A549 (cell line): Measurements from ENCODE around the gene BUB1B. TPM values are rescaled to one million over a fixed set of nuclear protein-coding genes. Genes with fewer than 3 reads are reported as not detected.

Experiments used
- ATAC-seq, 2 experiments: fragments of 200-7000 bp in 1 of 2; fragments of >200 bp in 1 of 2; cut with Nextera tagmentation in 1 of 2; cut with Tn5 transposase in 1 of 2; 3 replicates each; pipeline versions ENCODE4 v1.8.0 to v1.9.1; 2018 to 2020; ENCODE audit warnings: mild to moderate bottlenecking in 1 of 2, moderate library complexity in 1 of 2
- CTCF ChIA-PET: fragments of 300-600 bp; sonication (Branson Sonifier 250); formaldehyde crosslinking; extraction: SDS; loops from one replicate; lab custom pipeline; 2021; ENCODE audit warnings: antibody characterized with exemption, inconsistent platforms; lab: Yijun Ruan, JAX
- POLR2A ChIA-PET: fragments of 350-600 bp; formaldehyde crosslinking; extraction: SDS; loops from one replicate; lab custom pipeline; 2021; ENCODE audit warnings: antibody characterized with exemption, inconsistent platforms; lab: Yijun Ruan, JAX
- DNase-seq, 2 experiments: peaks; one replicate each; pipeline versions ENCODE4 v3.0.0 to v3.0.0-alpha.2; 2011 to 2016; ENCODE audit warnings: low read depth in 1 of 2, low spot score in 1 of 2
- FAIRE-seq: peaks from 2 replicates; lab custom pipeline; 2011; peaks lifted over from hg19 to GRCh38; lab: Jason Lieb, UNC
- H3K27ac ChIP-seq, 2 experiments: fragments of >200 bp; sonication (Bioruptor Twin); formaldehyde crosslinking; 3 replicates each; pipeline ENCODE4 v1.5.1; 2016 to 2017
- H3K4me1 ChIP-seq: fragments of >200 bp; sonication (Bioruptor Twin); formaldehyde crosslinking; 3 replicates; pipeline ENCODE4 v1.6.1; 2016
- H3K4me2 ChIP-seq: fragments of >200 bp; sonication (Bioruptor Twin); formaldehyde crosslinking; 3 replicates; pipeline ENCODE4 v1.6.1; 2016
- H3K4me3 ChIP-seq: fragments of >200 bp; sonication (Bioruptor Twin); formaldehyde crosslinking; 3 replicates; pipeline ENCODE4 v1.5.1; 2016
- H3K9me3 ChIP-seq: fragments of >200 bp; sonication (Bioruptor Twin); formaldehyde crosslinking; 3 replicates; pipeline ENCODE4 v1.6.1; 2016
- CBX2 ChIP-seq: fragments of 200-600 bp; sonication (generic); IDR thresholded peaks from 2 replicates; pipeline ENCODE4 v1.6.1; 2016; ENCODE audit warnings: low read depth, mild to moderate bottlenecking, borderline replicate concordance
- CBX8 ChIP-seq: fragments of 200-600 bp; sonication (generic); IDR thresholded peaks from 2 replicates; pipeline ENCODE4 v1.6.1; 2016
- CEBPB ChIP-seq, 2 experiments: fragments of >200 bp in 1 of 2; sonication (Bioruptor Twin) in 1 of 2; formaldehyde crosslinking in 1 of 2; IDR thresholded peaks; 2 replicates each; pipeline ENCODE4 v1.6.1; 2012 to 2016
- E2F6 ChIP-seq: IDR thresholded peaks from 2 replicates; pipeline ENCODE4 v1.6.1; 2012; ENCODE audit warnings: low read depth, borderline replicate concordance
- EP300 ChIP-seq, 2 experiments: fragments of >200 bp; sonication (Bioruptor Twin); formaldehyde crosslinking; IDR thresholded peaks; 2 replicates in 1 of 2; 3 replicates in 1 of 2; pipeline ENCODE4 v1.6.1; 2016 to 2017
- GATA3 ChIP-seq: IDR thresholded peaks from 2 replicates; pipeline ENCODE4 v1.6.1; 2012; ENCODE audit warnings: borderline replicate concordance
- HES2 ChIP-seq: fragments of >200 bp; sonication (Bioruptor Twin); formaldehyde crosslinking; IDR thresholded peaks from 2 replicates; pipeline ENCODE4 v1.6.1; 2016
- HEYL ChIP-seq: fragments of 250-450 bp; sonication (Bioruptor Pico); IDR thresholded peaks from 2 replicates; pipeline ENCODE4 v1.8.0; 2021; ENCODE audit warnings: mild to moderate bottlenecking, moderate library complexity
- HMGXB4 ChIP-seq: fragments of 250-450 bp; sonication (Bioruptor Pico); IDR thresholded peaks from 2 replicates; pipeline ENCODE4 v1.5.0; 2021; ENCODE audit warnings: mild to moderate bottlenecking, moderate library complexity, borderline replicate concordance
- HOXA7 ChIP-seq: fragments of 250-450 bp; sonication (Bioruptor Pico); IDR thresholded peaks from 2 replicates; pipeline ENCODE4 v1.5.0; 2020; ENCODE audit warnings: mild to moderate bottlenecking, moderate library complexity
- HOXB13 ChIP-seq: fragments of 250-450 bp; sonication (Bioruptor Pico); IDR thresholded peaks from 2 replicates; pipeline ENCODE4 v1.5.0; 2020; ENCODE audit warnings: low read depth, mild to moderate bottlenecking, moderate library complexity
- HOXB5 ChIP-seq: fragments of 250-450 bp; sonication (Bioruptor Pico); IDR thresholded peaks from 2 replicates; pipeline ENCODE4 v1.5.0; 2020; ENCODE audit warnings: mild to moderate bottlenecking, moderate library complexity
- JUNB ChIP-seq: fragments of >200 bp; sonication (Bioruptor Twin); formaldehyde crosslinking; IDR thresholded peaks from 2 replicates; pipeline ENCODE4 v1.6.1; 2016
- KDM1A ChIP-seq: fragments of 200-600 bp; sonication (generic); IDR thresholded peaks from 2 replicates; pipeline ENCODE4 v1.6.1; 2016; ENCODE audit warnings: low read depth, mild to moderate bottlenecking
- KDM5A ChIP-seq: fragments of 200-600 bp; sonication (generic); IDR thresholded peaks from 2 replicates; pipeline ENCODE4 v1.6.1; 2016; ENCODE audit warnings: antibody characterized with exemption, mild to moderate bottlenecking
- MYC ChIP-seq: IDR thresholded peaks from 2 replicates; pipeline ENCODE4 v1.6.1; 2012; ENCODE audit warnings: mild to moderate bottlenecking, inconsistent platforms, low read length, improper control_type of control experiment, borderline replicate concordance
- NPAS2 ChIP-seq: fragments of 250-450 bp; sonication (Bioruptor Pico); IDR thresholded peaks from 2 replicates; pipeline ENCODE4 v1.8.0; 2022; ENCODE audit warnings: mild to moderate bottlenecking, moderate library complexity, borderline replicate concordance
- PHF8 ChIP-seq: fragments of 200-600 bp; sonication (generic); IDR thresholded peaks from 2 replicates; pipeline ENCODE4 v1.6.1; 2016; ENCODE audit warnings: low read depth, mild to moderate bottlenecking, antibody characterized with exemption, moderate library complexity, borderline replicate concordance
- RCOR1 ChIP-seq: fragments of 150-350 bp; IDR thresholded peaks from 2 replicates; pipeline ENCODE4 v1.6.1; 2014; ENCODE audit warnings: antibody characterized with exemption, low read length, low read depth
- ZSCAN20 ChIP-seq: fragments of 250-450 bp; sonication (Bioruptor Pico); IDR thresholded peaks from 2 replicates; pipeline ENCODE4 v1.8.0; 2022; ENCODE audit warnings: mild to moderate bottlenecking, moderate library complexity
- WGBS: methylation state at CpG from one replicate; pipeline ENCODE4 v1.1.6; 2017; ENCODE audit errors: missing lambda C conversion rate; 5-methylcytosine and 5-hydroxymethylcytosine counted together
- polyA plus RNA-seq, 4 experiments: library from polyadenylated mRNA; depleted of rRNA in 3 of 4; stranded (reverse); fragments of >200 nt; fragmentation: RNase III in 1 of 4; extraction: RNeasy Plus Mini Kit Qiagen cat#74134 plus additional on column Dnase treatment in 1 of 4; gene quantifications; 2 replicates in 3 of 4; 3 replicates in 1 of 4; pipeline ENCODE4 v1.2.3, GENCODE V29; 2011 to 2017

The BUB1B gene
- polyA plus RNA-seq, 2 of the 4 experiments (the other 2 are of a cell fraction), result 37.5 to 50.2 TPM

- DNase-seq (no peak), ATAC-seq (no peak), FAIRE-seq (no peak)
- no peak overlapping the region for H3K27ac ChIP-seq
- H3K9me3 ChIP-seq, result no peaks in the 10 kb centered on the region
- ChIA-PET CTCF (no interaction called here), POLR2A (no interaction called here)
- no peak overlapping the region for H3K4me2 ChIP-seq
- H3K4me1 ChIP-seq, result no peaks in the 10 kb centered on the region
- 93% methylated on average over 20 of the region's 27 CpGs for WGBS
- no peak overlapping the region for H3K4me3 ChIP-seq
- no peak for TF ChIP-seq PHF8
- TF ChIP-seq MYC, result no peak
- no peak for TF ChIP-seq HEYL
- no peak for TF ChIP-seq JUNB
- TF ChIP-seq, all 56 proteins: peak for 0
Measured at GRCh38 chr15:40252141-40252437, 91.2 kb downstream of the BUB1B start.

- ATAC-seq (no peak; a peak in 2 of 6 replicates), FAIRE-seq (no peak), DNase-seq (no peak)
- TF ChIP-seq KDM1A (no peak), CBX2 (no peak), E2F6 (no peak), HOXB13 (CRISPR knock-in tag) (no peak), RCOR1 (no peak), CEBPB (IDR thresholded peaks at IDR 0.05) (no peak), EP300 (IDR thresholded peaks at IDR 0.05) (no peak)
- H3K9me3 ChIP-seq, result no peaks in the 10 kb centered on the region
- no peaks in the 10 kb centered on the region for H3K4me1 ChIP-seq
- ChIA-PET CTCF (interaction anchor here (19.1 kb wide), 1 partner anchor 23 kb away, joined by 248 read pairs; no protein-coding TSS in a partner anchor), POLR2A (no interaction called here)
- H3K4me2 ChIP-seq, result peak overlapping the region; percentile 44; the same call in 2 of the 3 replicates
- peak overlapping the region; percentile 24; the same call in 1 of the 3 replicates for H3K4me3 ChIP-seq
- peak overlapping the region in 1 of 2 experiments; percentile 46; a peak in 1 of 6 replicates for H3K27ac ChIP-seq
- WGBS, result 59% methylated on average over 23 of the region's 82 CpGs
Measured at GRCh38 chr15:40252438-40253166, 91.7 kb downstream of the BUB1B start.

- Histone ChIP-seq H3K27ac (no peak overlapping the region), H3K4me2 (peak overlapping the region; percentile 44; the same call in 2 of the 3 replicates), H3K4me3 (no peak overlapping the region), H3K9me3 (no peaks in the 10 kb centered on the region), H3K4me1 (peaks cover 4% of the 10 kb centered on the region; the same call in 1 of the 3 replicates)
- ATAC-seq (no peak), DNase-seq (no peak), FAIRE-seq (no peak)
- ChIA-PET POLR2A (no interaction called here), CTCF (interaction anchor here (2.5 to 19.1 kb wide), 2 partner anchors 11 to 22 kb away, joined by 10 to 248 read pairs; no protein-coding TSS in a partner anchor)
- WGBS, result 87% methylated on average over 17 of the region's 28 CpGs
- TF ChIP-seq CBX2 (no peak), HMGXB4 (CRISPR knock-in tag) (no peak), E2F6 (no peak), HEYL (no peak), ZSCAN20 (CRISPR knock-in tag) (no peak), HES2 (no peak), KDM5A (no peak), CBX8 (no peak), HOXA7 (CRISPR knock-in tag) (no peak), GATA3 (no peak), NPAS2 (CRISPR knock-in tag) (no peak), HOXB5 (CRISPR knock-in tag) (no peak)
Measured at GRCh38 chr15:40253167-40253790, 92.4 kb downstream of the BUB1B start.
